Measurements from ENCODE around the gene ANKRD34A.

ANKRD34A gene

DNA sequence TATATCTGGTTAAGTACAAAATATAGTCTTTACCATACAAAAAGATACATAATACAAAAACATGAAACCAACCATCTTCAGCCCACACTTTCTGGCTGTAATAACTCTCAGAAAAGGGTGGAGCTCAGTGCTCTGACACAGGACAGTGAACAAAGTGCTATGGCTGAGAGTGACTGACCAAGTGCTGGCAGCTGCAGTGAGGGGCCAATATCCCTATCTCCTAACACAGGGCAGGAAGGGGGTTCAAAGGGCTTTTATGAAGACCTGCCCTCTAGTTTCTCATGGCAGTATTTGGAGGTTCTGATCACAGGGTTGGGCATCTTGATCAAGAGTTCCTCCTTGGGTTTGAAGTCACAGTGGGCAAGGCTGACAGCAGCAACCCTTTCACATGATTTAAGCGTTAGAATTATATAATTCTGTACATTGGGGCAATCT, 28.1 kb upstream of the ANKRD34A start:
- ATAC-seq (ENCODE audit: insufficient read depth, low read depth) (no peak), DNase-seq (no peak)
- Histone ChIP-seq H3K9me3 (ENCODE audit: insufficient read depth, low read length, severe bottlenecking) (no peaks in the 10 kb centered on the region), H3K79me2 (ENCODE audit: insufficient read depth, low read length) (peaks cover 18% of the 10 kb centered on the region), H3K27me3 (ENCODE audit: insufficient read depth, low read length, poor library complexity) (no peaks in the 10 kb centered on the region), H2AFZ (ENCODE audit: low read depth, low read length) (no peak overlapping the region), H3K27ac (ENCODE audit: low read length) (no peak overlapping the region), H3K4me3 (ENCODE audit: low read depth in 1 of 2, low read length in 2 of 2) (no peak overlapping the region), H3K4me2 (ENCODE audit: insufficient read depth, low read length) (no peak overlapping the region), H3K4me1 (ENCODE audit: insufficient read depth, low read length) (peaks cover 33% of the 10 kb centered on the region), H3K9ac (ENCODE audit: low read depth, low read length) (no peak overlapping the region), H3K36me3 (ENCODE audit: insufficient read depth, low read length) (peaks cover 18% of the 10 kb centered on the region), H4K20me1 (ENCODE audit: insufficient read depth, low read length) (no peaks in the 10 kb centered on the region)
- TF ChIP-seq CTCF (IDR thresholded peaks at IDR 0.05; ENCODE audit: borderline replicate concordance, extremely low read depth, low read length, poor library complexity, severe bottlenecking) (no peak), EZH2 (IDR thresholded peaks at IDR 0.05; ENCODE audit: borderline replicate concordance, low read depth, low read length, severe bottlenecking) (no peak)

DNA sequence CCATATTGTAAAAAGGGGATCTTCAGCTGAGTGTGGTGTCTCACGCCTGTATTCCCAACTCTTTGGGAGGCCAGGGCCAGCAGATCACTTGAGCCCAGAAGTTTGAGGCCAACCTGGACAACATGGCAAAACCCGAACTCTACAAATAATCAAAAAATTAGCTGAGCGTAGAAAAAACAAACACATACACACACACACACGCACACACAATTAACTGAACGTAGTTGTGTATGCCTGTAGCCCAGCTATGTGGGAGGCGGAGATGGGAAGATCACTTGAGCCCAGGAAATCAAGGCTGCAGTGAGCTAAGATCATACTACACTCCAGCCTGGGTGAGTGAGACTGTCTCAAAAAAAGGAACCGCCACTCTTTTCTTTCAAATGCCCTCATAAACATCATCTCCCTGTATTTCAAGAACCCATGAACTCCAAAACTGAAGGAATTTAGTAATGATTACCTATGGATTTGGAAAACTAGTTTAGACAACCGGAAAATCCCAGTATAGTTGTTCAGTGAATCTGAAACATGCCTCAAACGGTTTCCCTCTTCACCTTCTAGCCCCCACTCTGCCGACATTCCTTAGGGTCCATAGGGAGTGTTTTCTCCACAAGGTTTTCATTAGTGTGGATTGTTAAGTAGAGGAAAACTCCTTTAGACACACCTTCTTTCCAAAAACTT, 27.5 kb upstream of the ANKRD34A start:
- Histone ChIP-seq H3K36me3 (ENCODE audit: insufficient read depth, low read length) (peaks cover 18% of the 10 kb centered on the region), H3K27me3 (ENCODE audit: insufficient read depth, low read length, poor library complexity) (no peaks in the 10 kb centered on the region), H3K9me3 (ENCODE audit: insufficient read depth, low read length, severe bottlenecking) (no peaks in the 10 kb centered on the region), H3K4me3 (ENCODE audit: low read depth in 1 of 2, low read length in 2 of 2) (no peak overlapping the region), H3K79me2 (ENCODE audit: insufficient read depth, low read length) (peaks cover 18% of the 10 kb centered on the region), H4K20me1 (ENCODE audit: insufficient read depth, low read length) (no peaks in the 10 kb centered on the region), H2AFZ (ENCODE audit: low read depth, low read length) (no peak overlapping the region), H3K9ac (ENCODE audit: low read depth, low read length) (no peak overlapping the region), H3K4me1 (ENCODE audit: insufficient read depth, low read length) (peaks cover 26% of the 10 kb centered on the region), H3K4me2 (ENCODE audit: insufficient read depth, low read length) (no peak overlapping the region), H3K27ac (ENCODE audit: low read length) (no peak overlapping the region)
- DNase-seq (no peak), ATAC-seq (ENCODE audit: insufficient read depth, low read depth) (no peak)
- TF ChIP-seq EZH2 (IDR thresholded peaks at IDR 0.05; ENCODE audit: borderline replicate concordance, low read depth, low read length, severe bottlenecking) (no peak), CTCF (IDR thresholded peaks at IDR 0.05; ENCODE audit: borderline replicate concordance, extremely low read depth, low read length, poor library complexity, severe bottlenecking) (no peak)

GRCh38 chr1:145990249-145990855, 26.0 kb upstream of the ANKRD34A start:
- no peak overlapping the region for H3K27ac ChIP-seq (ENCODE audit: low read length)

More at GRCh38 chr1:145990249-145990855, 26.0 kb upstream of the ANKRD34A start:
- peaks cover 4% of the 10 kb centered on the region for H3K79me2 ChIP-seq (ENCODE audit: insufficient read depth, low read length)
- H2AFZ ChIP-seq (ENCODE audit: low read depth, low read length), result no peak overlapping the region
- no peaks in the 10 kb centered on the region for H4K20me1 ChIP-seq (ENCODE audit: insufficient read depth, low read length)
- H3K4me1 ChIP-seq (ENCODE audit: insufficient read depth, low read length), result peaks cover 21% of the 10 kb centered on the region
- H3K36me3 ChIP-seq (ENCODE audit: insufficient read depth, low read length), result peaks cover 18% of the 10 kb centered on the region
- no peaks in the 10 kb centered on the region for H3K27me3 ChIP-seq (ENCODE audit: insufficient read depth, low read length, poor library complexity)
- no peak for TF ChIP-seq EZH2 (IDR thresholded peaks at IDR 0.05; ENCODE audit: borderline replicate concordance, low read depth, low read length, severe bottlenecking)
- no peak for TF ChIP-seq CTCF (IDR thresholded peaks at IDR 0.05; ENCODE audit: borderline replicate concordance, extremely low read depth, low read length, poor library complexity, severe bottlenecking)
- H3K4me2 ChIP-seq (ENCODE audit: insufficient read depth, low read length), result no peak overlapping the region
- no peak overlapping the region for H3K9ac ChIP-seq (ENCODE audit: low read depth, low read length)
- ATAC-seq (ENCODE audit: insufficient read depth, low read depth), result peak; percentile 30; the same call in 1 of the 3 replicates
- H3K9me3 ChIP-seq (ENCODE audit: insufficient read depth, low read length, severe bottlenecking), result no peaks in the 10 kb centered on the region
- no peak for DNase-seq
- H3K4me3 ChIP-seq (ENCODE audit: low read depth in 1 of 2, low read length in 2 of 2), result no peak overlapping the region
